Activated gamma-delta T cell (primary cell): ENCODE data around the gene DSC3.

Source experiments
- DNase-seq: peaks from one replicate; lab custom pipeline; 2025; lab: John Stamatoyannopoulos, UW

The DSC3 gene

DNA sequence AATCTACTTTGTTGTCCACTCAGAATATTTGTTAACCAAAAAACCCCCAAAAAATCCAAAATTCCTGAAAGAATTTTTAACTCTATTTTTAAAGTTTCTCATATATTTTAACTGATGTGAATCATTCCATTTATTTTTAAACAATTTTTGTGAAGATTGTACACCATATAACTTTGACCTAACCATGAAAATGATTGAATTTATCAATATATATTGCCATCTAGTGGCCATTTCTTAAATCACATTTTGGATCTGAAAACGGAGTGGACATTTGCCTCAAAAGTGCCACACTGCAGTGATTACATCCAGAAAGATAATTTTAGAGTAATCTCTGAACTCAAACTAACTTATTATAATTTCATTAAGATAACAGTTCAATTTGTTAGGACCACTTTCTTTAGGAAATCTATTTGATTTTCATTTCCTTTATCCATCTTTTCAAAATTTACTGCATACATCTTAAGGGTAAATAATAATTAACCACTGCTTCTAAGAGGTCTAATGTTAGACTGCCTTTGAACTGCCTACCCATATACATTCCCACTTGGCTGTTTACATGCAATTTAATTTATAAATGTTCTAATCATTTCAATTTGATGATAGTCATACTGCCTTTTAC is 71.1 kb downstream of the DSC3 start:
- DNase-seq = no peak

DNA sequence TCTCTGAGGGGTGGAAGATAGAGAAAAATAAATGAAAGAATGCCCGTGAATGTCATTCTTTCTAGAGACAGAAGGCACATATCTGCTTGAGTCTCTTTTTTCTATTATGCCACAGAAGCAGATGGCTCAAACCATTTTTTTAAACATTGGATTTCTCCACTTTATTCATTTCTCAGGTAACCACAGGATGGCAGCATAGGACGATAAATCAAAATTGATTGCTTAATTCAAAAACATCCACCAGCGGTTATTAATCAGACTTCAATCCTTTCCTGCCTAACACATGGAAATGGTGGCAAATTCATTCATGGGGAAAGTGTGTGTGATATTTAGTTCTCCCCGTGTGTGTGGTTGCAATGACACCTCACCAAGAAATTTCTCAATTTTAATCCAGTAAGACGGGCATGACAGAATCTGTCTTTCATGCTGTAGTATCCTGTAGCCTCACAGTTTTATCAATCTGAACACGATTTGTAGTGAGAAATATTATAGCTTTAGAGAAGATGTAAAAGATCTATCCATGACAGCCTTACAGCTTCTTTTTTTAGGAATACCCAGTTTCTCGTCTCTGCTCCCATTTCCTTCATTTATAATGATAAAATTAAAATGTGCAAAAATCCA is 72.2 kb downstream of the DSC3 start:
- no peak for DNase-seq

DNA sequence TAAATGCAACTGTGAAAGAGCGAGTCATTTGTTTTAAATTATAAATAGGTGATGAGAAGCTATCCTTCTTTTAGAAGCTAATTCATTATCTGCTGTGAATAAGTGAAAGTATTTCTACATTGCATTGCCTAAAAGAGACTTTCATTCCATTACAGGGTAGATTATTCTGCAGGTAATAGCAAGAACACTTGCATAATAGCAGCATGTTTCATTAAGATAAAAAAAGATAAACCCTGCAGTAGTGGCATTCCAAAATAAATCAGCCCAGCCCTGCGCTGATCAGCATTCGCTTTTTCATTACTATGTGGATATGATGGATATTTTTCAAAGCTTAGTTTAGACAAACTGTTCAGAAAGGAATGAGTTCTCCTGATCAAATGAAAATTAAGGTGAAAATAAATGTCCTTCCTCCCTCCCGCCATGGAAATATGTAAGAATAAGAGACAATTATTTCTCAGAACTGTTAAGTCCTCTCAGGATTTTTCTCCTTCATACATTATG is 72.8 kb downstream of the DSC3 start:
- DNase-seq = no peak

DNA sequence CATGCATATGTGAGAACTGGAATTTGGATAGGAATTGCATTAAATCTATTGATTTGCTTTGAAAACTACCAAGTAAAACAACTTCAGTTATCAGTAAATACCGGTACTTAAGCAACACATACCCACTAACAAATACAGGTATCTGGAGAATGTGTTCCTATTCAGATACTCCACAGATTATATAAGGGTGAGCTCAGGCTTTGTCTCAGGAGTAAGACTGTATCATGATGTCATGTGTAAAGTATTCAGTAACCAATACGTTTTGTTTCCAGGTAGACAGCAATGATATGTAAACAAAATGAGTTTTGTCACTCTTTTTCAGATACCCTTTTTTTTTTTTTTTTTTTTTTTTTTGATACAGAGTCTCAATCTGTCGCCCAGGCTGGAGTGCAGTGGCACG is 74.8 kb downstream of the DSC3 start:
- DNase-seq = no peak

DNA sequence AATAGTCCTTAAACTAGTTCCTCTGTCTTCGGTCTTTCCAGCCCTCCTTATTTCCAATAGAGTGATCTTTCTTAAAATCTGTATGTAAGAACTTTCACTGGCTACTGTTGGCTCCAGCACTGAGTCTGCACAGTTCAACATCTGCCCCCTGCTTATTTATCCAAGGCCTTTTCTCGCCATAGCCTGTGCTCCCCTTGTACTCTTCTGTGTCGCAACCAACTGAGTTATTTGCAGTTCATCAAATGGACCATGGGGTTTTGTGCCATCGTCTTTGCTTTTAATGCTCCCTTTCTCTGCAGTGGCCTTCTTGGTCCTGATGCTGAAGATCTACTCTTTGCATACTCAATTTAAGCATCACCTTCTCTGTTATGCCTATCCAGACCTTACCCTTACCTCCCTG is 77.3 kb downstream of the DSC3 start:
- no peak for DNase-seq

DNA sequence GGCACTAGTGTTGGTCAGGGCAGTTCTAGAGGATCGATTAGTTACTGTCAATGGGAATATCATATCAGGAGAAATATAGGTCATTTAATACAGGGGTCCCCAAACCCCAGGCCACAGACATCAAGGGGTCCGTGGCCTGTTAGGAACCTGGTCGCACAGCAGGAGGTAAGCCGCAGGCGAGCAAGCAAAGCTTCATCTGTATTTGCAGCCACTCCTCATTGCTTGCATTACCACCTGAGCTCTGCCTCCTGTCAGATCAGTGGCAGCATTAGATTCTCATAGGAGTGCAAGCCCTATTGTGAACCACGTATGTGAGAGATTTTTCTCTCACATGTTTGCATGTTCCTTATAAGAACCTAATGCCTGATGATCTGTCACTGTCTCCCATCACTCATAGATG is 81.9 kb downstream of the DSC3 start:
- no peak for DNase-seq

DNA sequence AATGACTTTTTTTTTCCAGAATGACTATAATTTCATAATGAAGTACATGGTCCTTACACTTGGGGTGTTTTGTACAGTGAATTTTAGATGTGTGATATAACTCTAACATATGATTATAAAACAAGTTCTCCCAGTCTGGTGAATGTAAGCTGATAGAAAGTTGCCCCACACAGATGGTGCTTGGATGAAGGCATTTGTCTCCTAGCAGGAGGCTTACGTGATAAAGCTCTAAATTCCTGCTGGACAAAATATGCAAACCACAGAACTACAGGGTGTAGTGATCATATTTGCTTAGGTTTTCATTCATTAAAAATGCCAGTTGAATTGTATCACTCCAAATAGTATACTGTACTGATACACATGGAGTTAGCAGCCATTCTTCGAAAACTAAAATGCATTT is 85.5 kb downstream of the DSC3 start:
- DNase-seq = no peak

DNA sequence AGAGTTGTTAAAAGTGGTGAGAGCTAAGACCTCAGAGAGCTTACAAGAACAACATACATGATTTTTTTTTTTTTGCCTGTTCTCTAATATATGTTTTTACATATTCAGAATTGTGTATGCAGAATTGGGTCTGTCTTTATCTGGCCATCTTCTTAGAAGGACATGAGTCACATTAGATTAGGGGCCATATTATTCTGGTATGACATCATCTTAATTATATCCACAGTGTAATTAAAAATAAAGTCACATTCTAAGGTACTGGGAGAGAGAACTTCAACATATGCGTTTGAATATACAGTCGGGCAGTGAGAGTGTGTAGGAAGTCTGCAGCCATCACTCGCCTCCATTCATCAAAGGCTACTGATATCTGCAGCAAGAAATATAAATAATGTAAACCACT is 88.3 kb downstream of the DSC3 start:
- no peak for DNase-seq

DNA sequence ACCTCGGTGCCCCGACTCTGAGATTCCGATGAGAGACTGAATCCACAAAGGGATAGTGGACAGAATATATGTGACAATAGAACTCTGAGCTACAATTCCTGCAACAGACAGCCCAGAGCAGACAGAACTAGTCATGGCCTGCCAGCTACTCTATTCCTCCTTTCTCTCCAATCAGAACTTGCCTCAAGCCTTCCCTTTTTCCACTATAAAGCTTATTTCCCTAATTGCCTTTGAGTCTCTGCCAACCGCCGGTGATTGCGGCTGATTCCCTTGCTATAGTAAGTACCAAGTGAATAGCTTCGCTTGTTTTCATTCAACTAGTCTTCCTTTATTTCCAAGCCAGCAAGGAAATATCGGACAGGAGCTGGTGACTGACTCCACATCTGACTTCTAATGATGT is 96.8 kb downstream of the DSC3 start:
- no peak for DNase-seq

DNA sequence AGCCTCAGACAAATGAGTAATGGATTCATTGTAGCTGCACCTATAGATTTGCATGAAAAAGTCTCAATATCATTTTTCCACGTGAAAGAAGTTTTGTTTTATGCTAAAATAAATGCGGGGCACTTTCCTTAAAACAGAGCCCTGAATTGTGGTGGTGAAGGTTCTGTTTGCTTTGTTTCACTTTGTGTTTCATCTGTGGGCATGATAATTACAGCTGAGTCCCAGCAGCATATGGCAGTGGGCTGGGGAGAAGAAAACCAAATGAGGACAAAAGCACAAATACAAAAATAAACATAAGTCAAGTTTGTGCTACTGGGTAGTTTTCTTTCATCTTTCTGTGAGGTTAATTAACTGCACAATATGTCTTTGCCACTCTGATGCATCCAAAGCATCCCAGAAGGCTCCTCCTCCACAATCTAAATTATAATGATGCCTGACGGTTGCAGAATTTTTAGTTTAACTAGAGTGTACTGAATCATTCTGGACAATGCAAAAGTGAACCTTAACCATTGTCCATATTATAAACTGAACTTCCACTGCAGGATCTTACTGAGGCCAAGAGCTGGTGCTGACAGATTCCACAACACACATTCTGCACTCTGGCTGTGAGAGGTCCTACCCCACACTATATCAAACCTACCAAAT is 97.6 kb downstream of the DSC3 start:
- no peak for DNase-seq

DNA sequence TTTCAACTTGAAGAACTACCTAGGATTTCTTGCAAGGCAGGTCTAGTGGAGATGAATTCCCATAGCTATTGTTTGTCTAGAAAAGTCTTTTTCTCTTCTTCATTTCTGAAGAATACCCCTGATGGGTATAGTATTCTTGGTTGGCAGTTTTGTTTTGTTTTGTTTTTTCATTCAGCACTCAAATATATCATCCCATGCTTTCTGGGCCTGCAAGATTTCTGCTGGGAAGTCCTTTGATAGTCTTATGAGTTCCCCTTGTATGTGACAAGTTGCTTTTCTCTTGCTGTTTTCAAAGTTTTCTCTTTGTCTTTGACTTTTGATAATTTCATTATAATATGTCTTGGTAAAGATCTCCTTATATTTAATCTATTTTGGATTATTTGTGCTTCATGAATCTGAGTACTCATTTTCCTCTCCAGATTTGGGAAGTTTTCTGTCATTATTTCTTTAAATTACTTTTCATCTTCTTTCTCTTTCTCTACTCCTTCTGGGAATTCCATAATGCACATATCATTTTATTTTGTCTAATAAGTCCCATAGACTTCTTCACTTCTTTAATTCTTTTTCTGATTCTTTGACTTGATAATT is 101.5 kb downstream of the DSC3 start:
- DNase-seq = no peak
